ENCODE data around the gene ANXA5.

- TF ChIP-seq CTCF (IDR thresholded peaks at IDR 0.05; ENCODE audit: low read depth, low read length) = no peak
- TF ChIP-seq MYC (IDR thresholded peaks at IDR 0.05; ENCODE audit: low read depth, low read length) = no peak
- TF ChIP-seq POLR2A (IDR thresholded peaks at IDR 0.05; ENCODE audit: extremely low read depth, insufficient read length) = no peak
- no peak for TF ChIP-seq MAX (IDR thresholded peaks at IDR 0.05; ENCODE audit: low read depth, low read length)
These were observed 8.1 kb downstream of the ANXA5 start for GRCh38 chr4:121688701-121689100.

Data from NB4 (cell line).